ENCODE measurements around the gene CYP2U1. TPM values are rescaled to one million over a fixed set of nuclear protein-coding genes. Genes with fewer than 3 reads are reported as not detected.
A peak's percentile ranks its signal among the peaks of the same experiment; 100 is the strongest.

CYP2U1 gene
- total RNA-seq, 2 donors from 2014 or later, result 11.3 to 11.8 TPM

DNA sequence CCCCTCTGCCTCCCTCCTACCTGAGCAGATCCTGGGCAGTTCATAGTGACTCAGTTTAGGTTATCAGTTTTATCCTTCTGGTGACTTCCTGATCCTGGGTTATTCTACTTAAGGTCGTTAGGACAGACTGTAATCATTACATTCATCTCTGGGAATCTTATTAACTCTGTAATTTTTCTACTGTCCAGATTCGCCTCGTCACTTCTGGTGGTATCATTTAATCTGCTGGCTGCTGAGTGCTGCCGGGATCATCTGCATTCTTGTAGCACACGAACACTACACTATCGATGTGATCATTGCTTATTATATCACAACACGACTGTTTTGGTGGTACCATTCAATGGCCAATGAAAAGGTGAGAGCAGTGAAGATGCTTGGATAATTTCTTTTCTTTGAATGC, 23.0 kb upstream of the CYP2U1 start:
- TF ChIP-seq, protein P1, sequence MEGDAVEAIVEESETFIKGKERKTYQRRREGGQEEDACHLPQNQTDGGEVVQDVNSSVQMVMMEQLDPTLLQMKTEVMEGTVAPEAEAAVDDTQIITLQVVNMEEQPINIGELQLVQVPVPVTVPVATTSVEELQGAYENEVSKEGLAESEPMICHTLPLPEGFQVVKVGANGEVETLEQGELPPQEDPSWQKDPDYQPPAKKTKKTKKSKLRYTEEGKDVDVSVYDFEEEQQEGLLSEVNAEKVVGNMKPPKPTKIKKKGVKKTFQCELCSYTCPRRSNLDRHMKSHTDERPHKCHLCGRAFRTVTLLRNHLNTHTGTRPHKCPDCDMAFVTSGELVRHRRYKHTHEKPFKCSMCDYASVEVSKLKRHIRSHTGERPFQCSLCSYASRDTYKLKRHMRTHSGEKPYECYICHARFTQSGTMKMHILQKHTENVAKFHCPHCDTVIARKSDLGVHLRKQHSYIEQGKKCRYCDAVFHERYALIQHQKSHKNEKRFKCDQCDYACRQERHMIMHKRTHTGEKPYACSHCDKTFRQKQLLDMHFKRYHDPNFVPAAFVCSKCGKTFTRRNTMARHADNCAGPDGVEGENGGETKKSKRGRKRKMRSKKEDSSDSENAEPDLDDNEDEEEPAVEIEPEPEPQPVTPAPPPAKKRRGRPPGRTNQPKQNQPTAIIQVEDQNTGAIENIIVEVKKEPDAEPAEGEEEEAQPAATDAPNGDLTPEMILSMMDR (IDR thresholded peaks at IDR 0.05), result no peak
- H3K4me3 ChIP-seq, result no peak overlapping the region
- no peaks in the 10 kb centered on the region for H3K9me3 ChIP-seq
- no peak for DNase-seq (ENCODE audit: low spot score)
- H3K4me1 ChIP-seq, result no peaks in the 10 kb centered on the region
- H3K36me3 ChIP-seq, result peaks cover 17% of the 10 kb centered on the region
- no peaks in the 10 kb centered on the region for H3K27me3 ChIP-seq
- no peak overlapping the region for H3K27ac ChIP-seq

- TF ChIP-seq, protein P1 (IDR thresholded peaks at IDR 0.05), result peak; percentile 53 to 84
- no peak overlapping the region for H3K4me3 ChIP-seq
- H3K4me1 ChIP-seq, result no peaks in the 10 kb centered on the region
- H3K9me3 ChIP-seq, result no peaks in the 10 kb centered on the region
- H3K36me3 ChIP-seq, result peaks cover 11% of the 10 kb centered on the region
- no peaks in the 10 kb centered on the region for H3K27me3 ChIP-seq
- DNase-seq (ENCODE audit: low spot score), result no peak
- H3K27ac ChIP-seq, result no peak overlapping the region
Observed at GRCh38 chr4:107913283-107913899, 18.0 kb upstream of the CYP2U1 start.

- Histone ChIP-seq H3K4me1 (no peaks in the 10 kb centered on the region), H3K36me3 (peaks cover 8% of the 10 kb centered on the region), H3K27me3 (no peaks in the 10 kb centered on the region), H3K27ac (no peak overlapping the region), H3K4me3 (no peak overlapping the region), H3K9me3 (peaks cover 3 to 9% of the 10 kb centered on the region in 2 donors)
- TF ChIP-seq, protein P1 (IDR thresholded peaks at IDR 0.05), result no peak
- no peak for DNase-seq (ENCODE audit: low spot score)
Observed at GRCh38 chr4:107915220-107915619, 16.1 kb upstream of the CYP2U1 start.

GRCh38 chr4:107916623-107917022, 14.7 kb upstream of the CYP2U1 start:
- Histone ChIP-seq H3K27ac (no peak overlapping the region), H3K36me3 (no peaks in the 10 kb centered on the region), H3K27me3 (no peaks in the 10 kb centered on the region), H3K9me3 (peaks cover 6 to 17% of the 10 kb centered on the region in 2 donors), H3K4me3 (no peak overlapping the region), H3K4me1 (no peaks in the 10 kb centered on the region)
- no peak for DNase-seq (ENCODE audit: low spot score)
- TF ChIP-seq, protein P1 (IDR thresholded peaks at IDR 0.05), result no peak

- TF ChIP-seq, protein P1 (IDR thresholded peaks at IDR 0.05), result no peak
- no peak overlapping the region for H3K27ac ChIP-seq
- H3K4me3 ChIP-seq, result no peak overlapping the region
- no peaks in the 10 kb centered on the region for H3K4me1 ChIP-seq
- H3K27me3 ChIP-seq, result no peaks in the 10 kb centered on the region
- H3K36me3 ChIP-seq, result no peaks in the 10 kb centered on the region
- H3K9me3 ChIP-seq, result peaks cover 6 to 17% of the 10 kb centered on the region in 2 donors
- DNase-seq (ENCODE audit: low spot score), result no peak
Observed at GRCh38 chr4:107917500-107917899, 13.8 kb upstream of the CYP2U1 start.
